Heart left ventricle (tissue), 16 donors: Measurements from ENCODE around the gene BANK1. TPM values are rescaled to one million over a fixed set of nuclear protein-coding genes. Genes with fewer than 3 reads are reported as not detected.

Experiments used
- ATAC-seq, 4 donors: fragments of 200-7000 bp; cut with Tn5 transposase; one replicate each; pipeline ENCODE4 v1.9.1; 2020 to 2022; ENCODE audit warnings: moderate library complexity in 4 of 4, mild to moderate bottlenecking in 3 of 4, moderate number of reproducible peaks in 1 of 4
- DNase-seq, 5 donors: peaks; one replicate each; pipeline ENCODE4 v3.0.0-alpha.2; 2020
- H3K27ac ChIP-seq, 12 donors: fragments of 200-600 bp; sonication (generic) in 4 of 12; one replicate each; pipeline versions ENCODE4 v1.5.0 to v1.8.0; 2016 to 2022; ENCODE audit warnings: mild to moderate bottlenecking in 2 of 12
- H3K27me3 ChIP-seq, 9 donors: fragments of 200-600 bp; sonication (generic) in 2 of 9; one replicate each; pipeline versions ENCODE4 v1.5.1 to v1.8.0; 2016 to 2022; ENCODE audit warnings: mild to moderate bottlenecking in 3 of 9
- H3K36me3 ChIP-seq, 9 donors: fragments of 200-600 bp; sonication (generic) in 2 of 9; one replicate each; pipeline versions ENCODE4 v1.5.0 to v1.8.0; 2018 to 2022; ENCODE audit warnings: mild to moderate bottlenecking in 2 of 9
- H3K4me1 ChIP-seq, 12 donors: fragments of 200-600 bp; sonication (generic) in 4 of 12; one replicate each; pipeline versions ENCODE4 v1.5.0 to v1.8.0; 2016 to 2022; ENCODE audit warnings: mild to moderate bottlenecking in 3 of 12
- H3K4me3 ChIP-seq, 12 donors: fragments of 200-600 bp; sonication (generic) in 4 of 12; one replicate each; pipeline versions ENCODE4 v1.5.0 to v1.8.0; 2017 to 2022; ENCODE audit warnings: mild to moderate bottlenecking in 9 of 12, moderate library complexity in 4 of 12
- H3K9me3 ChIP-seq, 12 donors: fragments of 200-600 bp; sonication (generic) in 4 of 12; one replicate each; pipeline versions ENCODE4 v1.5.0 to v1.8.0; 2016 to 2022; ENCODE audit warnings: mild to moderate bottlenecking in 1 of 12
- POLR2A ChIP-seq, 2 donors: fragments of 450-650 bp; IDR thresholded peaks; one replicate each; pipeline ENCODE4 v1.6.1; 2017; ENCODE audit warnings: antibody characterized with exemption in 2 of 2, mild to moderate bottlenecking in 2 of 2, moderate library complexity in 2 of 2
- WGBS, 4 donors: extraction: QIAGEN DNeasy Blood & Tissue Kit in 2 of 4; methylation state at CpG; one replicate each; pipeline versions ENCODE4 v1.1.5 to v1.1.7; 2013 to 2018; 5-methylcytosine and 5-hydroxymethylcytosine counted together
- intact Hi-C, 10 donors: fragments of 100-400 bp; cut with DNase I; formaldehyde crosslinking; loops; one replicate each; pipeline versions ENCODE4 v1.11.1 to v1.14.2; 2022
- polyA plus RNA-seq, 2 donors: library from polyadenylated mRNA; stranded (reverse); fragments of 200-250 nt; gene quantifications; one replicate each; pipeline ENCODE4 v1.2.3, GENCODE V29; 2013
- total RNA-seq, 9 donors: library from RNA; depleted of rRNA in 2 of 9; stranded (reverse); fragments of >200 nt in 2 of 9; fragmentation: NEBNext Ultra II Directional in 3 of 9; extraction: Animal tissue kit (Norgen Biotek cat#: 25700) in 3 of 9; gene quantifications; one replicate each; pipeline versions ENCODE4 v1.1.0 to v1.2.4, GENCODE V29; 2016 to 2023
- TF ChIP-seq, protein P1 (sequence below), 12 donors: fragments of 200-600 bp; sonication (generic) in 4 of 12; IDR thresholded peaks; one replicate each; pipeline versions ENCODE4 v1.5.0 to v1.8.0; 2018 to 2022; ENCODE audit warnings: antibody characterized with exemption in 12 of 12, mild to moderate bottlenecking in 5 of 12
- donor health status: ischemic (EF 13 %, LVEDD 7.1; RV severe dilation, severe dysfunction).
- donor health status: healthy with polysubstance abuse.
- donor health status: DM: no; HTN: yes; CAD: no.
- donor health status: DM: no; HTN: no; CAD: no.
- donor health status: ischemic (EF 25% LVEDD 6.9; RV normal size, moderate dysfunction).
- donor health status: ischemic (EF 25% LVEDD 5.7; RV mildly dilated, moderate dysfunction).
- donor health status: healthy.
- donor health status: DM: yes; HTN: yes; CAD: no.
- donor health status: ischemic (EF 35%, LVEDD 5.7; RV mildly dilated, moderate dysfunction).
- donor health status: nonischemic (EF 11% LVEDD 7.7; RV severe dilation, severe dysfunction).
- donor health status: DM: yes; HTN: yes; CAD: no.
- donor health status: PGD.
- donor health status: ischemic (EF 29% LVEDD 5.4; RV normal size, mild dysfunction).
- donor health status: nonischemic (EF 23%, LVEDD 6.1; RV moderate dilation, normal function).

The BANK1 gene
- total and polyA plus RNA-seq, 11 donors, result 0.08 to 2.7 (median 0.46) TPM; not detected in 4

DNA sequence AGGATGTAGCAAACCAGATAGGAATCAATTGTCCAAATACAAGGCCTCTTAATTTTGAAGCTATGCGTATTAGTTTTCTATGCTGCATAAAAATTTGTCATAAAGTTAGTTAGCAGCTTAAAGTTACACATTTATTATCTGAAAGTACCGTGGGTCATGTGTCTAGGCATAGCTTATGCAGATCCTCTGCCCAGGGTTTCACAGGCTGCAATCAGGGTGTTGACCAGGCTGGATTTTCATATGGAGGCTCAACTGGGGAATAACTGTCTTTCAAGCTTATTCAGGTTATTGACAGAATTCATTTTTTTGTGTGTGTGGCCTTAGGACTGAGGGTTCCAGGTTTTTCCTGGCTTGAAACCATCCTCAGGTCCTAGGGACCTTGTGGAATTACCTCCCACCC lies 289.7 kb downstream of the BANK1 start:
- 82 to 93% (median 90%) methylated on average over 2 of the region's 2 CpGs for WGBS, 4 donors

DNA sequence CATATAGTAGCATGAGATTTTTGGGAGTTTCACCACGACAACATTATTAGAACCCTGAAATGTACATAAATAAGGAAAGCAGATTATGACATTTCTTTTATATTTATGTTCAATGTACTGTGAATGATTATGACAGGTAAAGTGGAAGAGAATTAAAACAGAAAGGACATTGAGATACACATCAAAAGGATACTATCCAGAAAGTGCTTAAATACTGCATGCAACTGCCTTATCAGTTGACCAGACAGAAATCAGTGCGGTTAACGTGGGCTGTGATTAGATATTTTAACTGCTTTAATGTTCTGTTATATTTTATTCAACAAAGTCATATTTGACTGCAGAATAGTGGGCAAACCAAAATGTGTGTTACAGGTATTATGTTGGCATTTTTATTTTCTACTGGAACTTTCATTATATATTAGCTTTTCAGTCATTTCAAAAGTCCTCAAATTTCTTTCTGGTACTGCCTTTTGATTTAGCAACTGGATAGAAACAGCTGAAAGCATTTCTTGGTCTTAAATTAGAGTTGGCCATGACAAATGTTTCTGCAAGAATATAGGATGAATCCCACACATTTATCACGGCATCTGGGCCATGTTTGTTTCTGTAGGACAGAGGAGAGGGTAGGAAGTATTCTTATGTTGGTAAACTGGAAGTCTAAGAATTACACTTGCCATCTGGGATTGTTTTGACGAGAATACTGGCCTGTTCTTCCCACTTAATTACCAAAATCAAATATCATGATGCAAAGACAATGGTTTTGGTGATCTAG lies 299.5 kb downstream of the BANK1 start:
- no peak for TF ChIP-seq POLR2A (IDR thresholded peaks at IDR 0.05)
- TF ChIP-seq, protein P1, sequence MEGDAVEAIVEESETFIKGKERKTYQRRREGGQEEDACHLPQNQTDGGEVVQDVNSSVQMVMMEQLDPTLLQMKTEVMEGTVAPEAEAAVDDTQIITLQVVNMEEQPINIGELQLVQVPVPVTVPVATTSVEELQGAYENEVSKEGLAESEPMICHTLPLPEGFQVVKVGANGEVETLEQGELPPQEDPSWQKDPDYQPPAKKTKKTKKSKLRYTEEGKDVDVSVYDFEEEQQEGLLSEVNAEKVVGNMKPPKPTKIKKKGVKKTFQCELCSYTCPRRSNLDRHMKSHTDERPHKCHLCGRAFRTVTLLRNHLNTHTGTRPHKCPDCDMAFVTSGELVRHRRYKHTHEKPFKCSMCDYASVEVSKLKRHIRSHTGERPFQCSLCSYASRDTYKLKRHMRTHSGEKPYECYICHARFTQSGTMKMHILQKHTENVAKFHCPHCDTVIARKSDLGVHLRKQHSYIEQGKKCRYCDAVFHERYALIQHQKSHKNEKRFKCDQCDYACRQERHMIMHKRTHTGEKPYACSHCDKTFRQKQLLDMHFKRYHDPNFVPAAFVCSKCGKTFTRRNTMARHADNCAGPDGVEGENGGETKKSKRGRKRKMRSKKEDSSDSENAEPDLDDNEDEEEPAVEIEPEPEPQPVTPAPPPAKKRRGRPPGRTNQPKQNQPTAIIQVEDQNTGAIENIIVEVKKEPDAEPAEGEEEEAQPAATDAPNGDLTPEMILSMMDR (IDR thresholded peaks at IDR 0.05), result no peak
- H3K4me1 ChIP-seq, result no peaks in the 10 kb centered on the region
- H3K27me3 ChIP-seq, result no peaks in the 10 kb centered on the region
- H3K9me3 ChIP-seq, result no peaks in the 10 kb centered on the region
- WGBS, 4 donors, result 58 to 68% (median 64%) methylated on average over 5 of the region's 5 CpGs
- intact Hi-C loops, result no loop called here
- no peak overlapping the region for H3K4me3 ChIP-seq
- DNase-seq (no peak), ATAC-seq (no peak)
- no peak overlapping the region for H3K27ac ChIP-seq
- no peaks in the 10 kb centered on the region for H3K36me3 ChIP-seq

More for the DNA sequence above, 289.7 kb downstream of the BANK1 start:
- Histone ChIP-seq H3K4me3 (no peak overlapping the region), H3K27ac (no peak overlapping the region), H3K27me3 (no peaks in the 10 kb centered on the region), H3K4me1 (no peaks in the 10 kb centered on the region), H3K36me3 (no peaks in the 10 kb centered on the region), H3K9me3 (no peaks in the 10 kb centered on the region)
- intact Hi-C loops, result no loop called here
- ATAC-seq, result no peak
- no peak for TF ChIP-seq POLR2A (IDR thresholded peaks at IDR 0.05)
- TF ChIP-seq, protein P1 (IDR thresholded peaks at IDR 0.05), result no peak
- DNase-seq, result no peak

DNA sequence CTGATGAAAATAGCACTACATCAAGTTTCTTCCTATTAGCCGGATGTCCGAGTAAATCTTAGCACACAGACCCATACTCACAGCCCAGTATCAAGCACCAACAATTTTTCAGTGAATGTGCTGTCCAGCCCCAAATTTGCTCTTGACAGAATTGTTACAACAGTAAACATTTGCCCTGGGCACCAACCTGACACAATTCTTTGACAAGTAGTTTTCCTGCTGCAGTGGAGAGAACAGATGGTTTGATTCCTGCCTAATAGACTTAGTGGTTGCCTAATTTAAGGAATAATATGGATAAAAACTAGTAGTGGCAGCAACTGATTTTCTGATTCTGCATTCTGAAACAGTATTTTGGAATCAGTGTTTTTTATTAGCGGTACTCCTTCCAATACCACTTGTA lies 301.1 kb downstream of the BANK1 start:
- Histone ChIP-seq H3K4me3 (no peak overlapping the region), H3K36me3 (no peaks in the 10 kb centered on the region), H3K27ac (no peak overlapping the region), H3K9me3 (no peaks in the 10 kb centered on the region), H3K4me1 (no peaks in the 10 kb centered on the region), H3K27me3 (no peaks in the 10 kb centered on the region)
- WGBS, 4 donors, result 79 to 94% (median 93%) methylated on average over 3 of the region's 3 CpGs
- DNase-seq (no peak), ATAC-seq (no peak)
- no peak for TF ChIP-seq POLR2A (IDR thresholded peaks at IDR 0.05)
- TF ChIP-seq, protein P1 (IDR thresholded peaks at IDR 0.05), result no peak
- intact Hi-C loops, result no loop called here

DNA sequence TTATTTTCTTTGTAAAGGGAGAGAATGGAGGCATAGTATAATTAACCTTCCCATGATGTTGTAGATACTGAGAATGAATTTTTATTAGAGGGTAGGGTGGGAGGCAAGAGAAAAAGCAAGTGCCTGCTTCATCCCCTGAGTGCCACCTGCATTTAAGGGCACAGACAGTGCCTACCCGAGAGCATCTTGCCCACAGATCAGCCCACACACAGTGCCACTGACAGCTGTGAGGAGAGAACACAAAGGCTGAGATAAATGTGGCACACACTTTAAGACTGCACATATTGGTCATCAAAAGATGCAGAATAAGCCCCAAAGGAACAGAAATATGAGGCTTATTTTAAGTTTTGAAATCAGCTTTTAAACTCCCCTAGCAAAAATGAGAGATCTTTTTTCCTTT lies 304.0 kb downstream of the BANK1 start:
- no peaks in the 10 kb centered on the region for H3K27me3 ChIP-seq
- intact Hi-C loops, result no loop called here
- H3K27ac ChIP-seq, result no peak overlapping the region
- H3K9me3 ChIP-seq, result no peaks in the 10 kb centered on the region
- 15 to 68% (median 25%) methylated on average over 1 of the region's 1 CpG for WGBS, 4 donors
- H3K4me3 ChIP-seq, result no peak overlapping the region
- no peaks in the 10 kb centered on the region for H3K4me1 ChIP-seq
- no peaks in the 10 kb centered on the region for H3K36me3 ChIP-seq
- DNase-seq (no peak), ATAC-seq (no peak)
- no peak for TF ChIP-seq POLR2A (IDR thresholded peaks at IDR 0.05)
- TF ChIP-seq, protein P1 (IDR thresholded peaks at IDR 0.05), result no peak
